HCT116 (cell line): ENCODE data around the gene STRN3.

Experiments
- ATF3 ChIP-seq: IDR thresholded peaks from 2 replicates; pipeline ENCODE4 v1.6.1; 2012
- CTCF ChIP-seq, 3 experiments: fragments of 200-600 bp in 1 of 3; sonication (generic) in 1 of 3; IDR thresholded peaks in 2 of 3; conservative IDR thresholded peaks in 1 of 3; 2 replicates each; pipeline ENCODE4 v1.5.1; 2012 to 2017; ENCODE audit warnings: low read depth in 2 of 3, low read length in 2 of 3, antibody characterized with exemption in 1 of 3, borderline replicate concordance in 1 of 3, control low read depth in 1 of 3, mild to moderate bottlenecking in 1 of 3, mixed read lengths in 1 of 3, mixed run types in 1 of 3, moderate library complexity in 1 of 3; ENCODE audit not compliant: insufficient read depth in 1 of 3
- EZH2 ChIP-seq: fragments of 200-600 bp; sonication (generic); IDR thresholded peaks from 2 replicates; pipeline ENCODE4 v1.6.1; 2017; ENCODE audit warnings: antibody characterized with exemption, mixed run types
- JUND ChIP-seq: IDR thresholded peaks from 2 replicates; pipeline ENCODE4 v1.6.1; 2012
- POLR2A ChIP-seq: IDR thresholded peaks from 2 replicates; pipeline ENCODE4 v1.7.0; 2011; ENCODE audit warnings: borderline replicate concordance; ENCODE audit not compliant: insufficient read depth, insufficient read length; ENCODE audit errors: extremely low read depth
- POLR2AphosphoS5 ChIP-seq: IDR thresholded peaks from 2 replicates; pipeline ENCODE4 v1.6.1; 2011; ENCODE audit warnings: mild to moderate bottlenecking, low read depth, low read length, moderate library complexity
- RAD21 ChIP-seq: IDR thresholded peaks from 2 replicates; pipeline ENCODE4 v1.6.1; 2012; ENCODE audit warnings: low read depth, mild to moderate bottlenecking
- ZBTB33 ChIP-seq: IDR thresholded peaks from 2 replicates; pipeline ENCODE4 v1.6.1; 2011; ENCODE audit warnings: mild to moderate bottlenecking, low read length, moderate library complexity; ENCODE audit not compliant: insufficient replicate concordance; ENCODE audit errors: extremely low read depth
- ZNF274 ChIP-seq: fragments of 200-500 bp; sonication (Bioruptor generic); IDR thresholded peaks from 2 replicates; pipeline ENCODE4 v1.6.1; 2014; ENCODE audit warnings: mild to moderate bottlenecking, low read depth, low read length, inconsistent platforms

GRCh38 chr14:31036552-31036951 is 10.4 kb upstream of the STRN3 start:
- TF ChIP-seq CTCF (IDR thresholded peaks at IDR 0.05 in 2 of 3, conservative IDR thresholded peaks at IDR 0.05 in 1 of 3; ENCODE audit: borderline replicate concordance in 1 of 3, insufficient read depth in 1 of 3, low read depth in 2 of 3, low read length in 2 of 3) (no peak), POLR2AphosphoS5 (no peak), JUND (no peak), POLR2A (no peak), EZH2 (no peak), ATF3 (no peak), ZBTB33 (no peak), ZNF274 (no peak), RAD21 (no peak)
